NCI-H2081 (cell line): ENCODE data around the gene PKD1.
"Not testable (repeated sequence)": the region's sequence is repeated elsewhere in the genome, so short reads cannot be mapped to it uniquely, and the experiment has no call there.

Experiments
- DNase-seq, 2 experiments: peaks; one replicate each; lab custom pipeline; 2025; lab: John Stamatoyannopoulos, UW

PKD1 gene

GRCh38 chr16:2123706-2124376 lies 11.9 kb downstream of the PKD1 start:
- not testable (repeated sequence) for DNase-seq

DNA sequence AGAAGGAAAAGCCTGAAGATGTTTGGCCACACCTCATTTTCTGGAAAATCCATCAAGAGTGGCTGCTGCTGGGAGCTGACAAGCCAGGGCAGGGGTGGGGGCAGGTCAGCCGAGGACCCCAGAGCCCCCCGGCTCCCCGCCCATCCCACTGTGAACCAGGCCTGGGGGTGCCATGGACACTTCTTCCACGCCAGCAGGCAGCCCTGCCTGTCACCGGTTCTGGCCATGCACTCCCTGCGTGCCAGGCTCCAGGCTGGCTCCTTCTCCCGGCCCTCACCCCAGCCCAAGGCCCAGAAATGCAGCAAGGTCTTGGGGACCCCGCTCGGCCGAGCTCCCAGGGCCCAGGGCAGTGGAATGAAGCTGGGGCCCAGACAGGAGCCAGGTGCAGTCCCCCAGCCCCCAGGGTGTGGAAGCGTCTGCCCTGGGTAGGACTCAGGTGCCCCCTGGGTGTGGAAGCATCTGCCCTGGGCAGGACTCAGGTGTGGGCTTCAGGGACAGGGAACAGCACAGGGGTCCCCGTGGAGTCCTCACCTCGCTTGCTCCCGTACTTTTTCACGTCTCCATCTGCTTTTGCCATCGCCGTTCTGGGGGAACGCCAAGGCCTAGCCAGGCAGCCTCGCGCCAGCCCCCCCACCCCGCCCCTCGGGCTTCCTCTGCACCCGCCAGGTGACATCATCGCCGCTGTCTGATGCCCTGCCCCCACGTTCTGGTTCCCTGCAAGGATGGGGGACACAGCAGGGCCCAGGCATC lies 12.6 kb downstream of the PKD1 start:
- DNase-seq: not testable (repeated sequence)

DNA sequence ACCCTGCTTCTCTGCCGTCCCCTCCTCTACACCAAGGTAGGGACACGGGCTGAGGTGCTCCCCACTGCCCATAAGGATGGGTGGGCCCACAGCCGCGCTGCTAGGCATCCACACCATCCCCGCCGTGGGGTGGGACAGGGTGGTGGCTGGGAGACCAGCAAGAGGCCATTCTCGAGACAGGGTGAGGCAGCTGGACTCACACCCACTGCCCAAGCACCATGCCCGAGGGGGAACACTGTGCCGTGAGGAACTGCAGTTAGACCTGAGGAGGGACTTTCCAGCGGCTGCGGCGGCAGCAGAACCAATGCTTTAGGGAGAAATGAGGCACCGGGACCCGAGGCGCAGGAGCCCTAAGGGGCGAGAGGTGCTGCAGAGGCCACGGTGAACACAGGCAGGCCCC lies 13.3 kb downstream of the PKD1 start:
- no peak for DNase-seq

GRCh38 chr16:2121853-2122252 lies 13.8 kb downstream of the PKD1 start:
- DNase-seq: no peak

DNA sequence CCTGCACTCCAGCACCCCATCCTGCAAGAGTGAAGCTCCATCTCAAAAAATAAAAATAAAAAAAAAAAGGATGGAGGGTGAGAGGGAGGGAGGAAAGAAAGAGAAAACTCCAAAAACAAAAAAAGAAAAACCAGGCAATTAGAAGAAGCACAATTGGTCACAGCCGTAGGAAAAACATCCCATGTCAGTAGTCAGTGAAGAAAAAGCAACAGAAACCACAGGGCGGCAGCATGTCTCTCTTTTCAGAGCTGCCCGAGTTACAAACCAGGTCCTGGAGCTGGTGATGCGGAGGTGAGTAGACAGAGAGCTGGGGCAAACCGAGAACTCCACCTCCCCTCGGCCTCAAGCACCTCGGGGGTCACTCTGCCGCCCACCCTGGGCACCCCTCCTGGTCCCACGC lies 14.4 kb downstream of the PKD1 start:
- not testable (repeated sequence) for DNase-seq

- DNase-seq: not testable (repeated sequence)
Observed at GRCh38 chr16:2117960-2118722, 17.6 kb downstream of the PKD1 start.

DNA sequence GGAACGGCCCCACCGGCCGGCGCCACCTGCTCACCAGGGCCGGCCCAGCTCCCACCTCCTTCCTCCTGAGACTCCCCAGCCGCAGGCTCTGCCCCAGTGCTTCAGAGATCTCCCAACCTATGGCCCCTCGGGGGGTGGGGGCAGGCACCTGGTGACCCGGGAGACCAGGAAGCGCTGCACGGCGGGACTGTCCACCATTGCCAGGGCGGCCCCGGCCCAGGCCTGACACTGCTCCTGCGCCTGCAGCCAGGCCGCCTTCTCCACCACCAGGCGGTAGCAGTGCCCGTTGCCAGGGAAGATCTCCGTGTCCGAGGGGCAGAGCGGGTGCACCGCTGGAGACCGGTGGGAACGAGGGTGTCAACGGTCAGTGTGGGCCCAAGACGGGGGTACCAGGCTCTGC lies 18.4 kb downstream of the PKD1 start:
- not testable (repeated sequence) for DNase-seq

GRCh38 chr16:2116428-2116827 lies 19.3 kb downstream of the PKD1 start:
- DNase-seq: not testable (repeated sequence)

GRCh38 chr16:2115591-2115973 lies 20.1 kb downstream of the PKD1 start:
- DNase-seq: no peak

- not testable (repeated sequence) for DNase-seq
Observed at GRCh38 chr16:2114885-2115590, 20.7 kb downstream of the PKD1 start.

DNA sequence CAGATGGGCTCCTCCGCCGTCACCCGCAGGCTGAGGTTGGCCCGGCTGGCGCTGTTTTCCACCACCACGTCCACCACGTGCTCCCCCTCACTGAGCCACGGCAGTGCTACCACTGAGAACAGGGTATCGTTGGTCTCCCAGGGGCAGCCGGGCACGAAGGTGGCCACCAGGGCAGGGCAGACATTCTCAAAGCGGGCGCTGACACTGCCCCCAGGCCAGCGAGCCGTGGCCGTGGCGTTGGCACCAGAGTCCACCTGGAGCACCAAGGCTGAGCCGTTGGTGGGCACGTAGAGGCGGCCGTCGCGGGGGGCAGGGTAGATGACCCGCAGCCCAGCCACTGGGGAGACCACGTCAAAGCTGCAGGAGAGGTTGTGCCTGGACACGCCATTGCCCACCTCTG lies 21.5 kb downstream of the PKD1 start:
- DNase-seq: not testable (repeated sequence)

- DNase-seq: not testable (repeated sequence)
Observed at GRCh38 chr16:2112539-2113106, 23.1 kb downstream of the PKD1 start.

DNA sequence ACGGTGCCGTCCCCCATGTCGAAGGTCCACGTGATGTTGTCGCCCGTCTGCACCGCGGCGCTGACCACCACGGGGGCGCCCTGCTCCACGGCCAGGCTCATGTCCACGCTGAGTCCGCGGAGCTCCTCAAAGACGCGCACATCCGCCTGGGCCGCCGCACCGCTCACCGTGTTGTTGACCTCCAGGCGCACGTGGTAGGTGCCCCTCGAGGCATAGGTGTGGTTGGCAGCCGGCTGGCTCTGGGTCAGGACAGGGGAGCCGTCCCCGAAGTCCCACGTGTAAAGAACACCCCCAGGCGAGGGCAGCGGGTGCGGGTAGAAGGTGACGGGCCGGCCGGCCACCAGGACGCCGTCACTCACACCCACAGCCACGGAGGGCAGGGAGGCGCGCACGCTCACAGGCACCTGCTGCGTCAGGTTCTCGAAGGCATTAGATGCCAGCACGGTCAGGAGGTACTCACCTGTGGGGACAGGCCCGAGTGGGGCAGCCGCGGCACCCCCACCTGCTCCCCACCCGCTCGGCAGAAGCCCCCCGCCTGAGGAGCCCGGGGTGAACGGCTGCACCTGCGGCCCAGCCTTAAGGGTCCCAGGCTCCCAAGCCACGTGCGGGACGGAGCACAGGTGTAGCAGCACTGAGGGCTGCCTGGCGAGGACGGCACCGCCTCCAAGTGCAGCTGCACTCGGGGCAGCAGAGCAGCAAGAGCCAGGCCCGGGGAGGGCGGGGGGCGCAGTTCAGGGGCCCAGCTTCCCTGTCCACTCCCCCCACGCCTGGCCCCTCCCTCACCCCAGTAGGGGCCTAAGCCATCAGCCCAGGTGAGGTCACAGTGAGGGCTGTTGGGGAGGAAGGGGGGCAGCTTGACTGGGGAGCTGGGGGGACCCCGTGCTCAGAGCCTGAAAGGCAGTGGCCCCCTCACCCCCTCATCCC lies 24.0 kb downstream of the PKD1 start:
- DNase-seq: not testable (repeated sequence)

DNA sequence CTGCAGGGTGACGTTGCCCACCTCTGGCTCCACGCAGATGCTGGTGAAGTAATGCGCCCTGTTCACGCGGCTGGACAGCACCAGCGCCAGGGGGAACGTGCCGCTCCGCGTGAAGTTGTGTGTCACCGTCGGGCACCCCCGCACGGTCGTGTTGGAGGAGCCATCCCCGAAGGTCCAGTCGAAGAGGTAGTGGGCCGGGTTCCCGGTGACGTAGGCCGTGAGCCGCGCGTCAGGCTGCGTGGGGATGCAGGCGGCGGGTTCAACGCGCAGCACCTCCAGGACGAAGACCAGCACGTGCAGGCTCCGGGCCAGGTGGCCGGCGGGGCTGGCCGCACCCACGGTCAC lies 24.7 kb downstream of the PKD1 start:
- DNase-seq: not testable (repeated sequence)

DNA sequence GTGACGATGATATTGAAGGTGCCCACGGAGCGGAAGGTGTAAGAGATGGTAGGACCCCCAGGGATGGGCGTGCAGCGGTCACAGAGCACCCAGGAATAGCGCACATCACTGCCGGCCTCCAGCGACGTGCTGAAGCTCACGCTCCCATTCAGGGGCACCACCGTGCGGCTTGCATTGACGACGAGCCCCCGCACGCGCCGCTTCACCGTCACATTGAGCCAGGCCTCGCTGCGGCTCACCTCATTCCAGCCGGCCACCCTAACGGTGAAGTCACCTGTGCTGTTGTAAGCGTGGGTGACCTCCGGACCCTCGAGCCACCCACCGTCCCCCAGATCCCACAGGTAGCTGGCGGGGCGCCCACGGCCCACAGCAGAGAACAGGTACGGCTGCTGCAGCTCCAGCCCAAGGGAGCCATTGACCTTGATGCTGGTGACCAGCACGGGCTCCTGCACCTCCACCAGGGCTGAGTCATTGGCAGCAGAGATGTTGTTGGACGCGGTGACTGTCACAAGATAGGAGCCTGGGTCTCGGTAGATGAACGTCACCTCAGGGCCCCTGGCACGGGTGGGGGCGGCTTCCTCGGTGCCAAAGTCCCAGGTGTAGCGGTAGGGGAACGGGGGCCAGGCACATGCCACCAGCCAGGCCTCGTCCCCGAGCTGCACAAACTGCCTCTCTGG lies 25.2 kb downstream of the PKD1 start:
- not testable (repeated sequence) for DNase-seq

GRCh38 chr16:2109872-2110271 lies 25.8 kb downstream of the PKD1 start:
- not testable (repeated sequence) for DNase-seq

- DNase-seq: not testable (repeated sequence)
Observed at GRCh38 chr16:2109271-2109580, 26.5 kb downstream of the PKD1 start.

- not testable (repeated sequence) for DNase-seq
Observed at GRCh38 chr16:2108446-2109270, 27.0 kb downstream of the PKD1 start.

GRCh38 chr16:2107791-2108125 lies 27.9 kb downstream of the PKD1 start:
- not testable (repeated sequence) for DNase-seq
